Measurements from ENCODE around the gene STX11.

The STX11 gene

DNA sequence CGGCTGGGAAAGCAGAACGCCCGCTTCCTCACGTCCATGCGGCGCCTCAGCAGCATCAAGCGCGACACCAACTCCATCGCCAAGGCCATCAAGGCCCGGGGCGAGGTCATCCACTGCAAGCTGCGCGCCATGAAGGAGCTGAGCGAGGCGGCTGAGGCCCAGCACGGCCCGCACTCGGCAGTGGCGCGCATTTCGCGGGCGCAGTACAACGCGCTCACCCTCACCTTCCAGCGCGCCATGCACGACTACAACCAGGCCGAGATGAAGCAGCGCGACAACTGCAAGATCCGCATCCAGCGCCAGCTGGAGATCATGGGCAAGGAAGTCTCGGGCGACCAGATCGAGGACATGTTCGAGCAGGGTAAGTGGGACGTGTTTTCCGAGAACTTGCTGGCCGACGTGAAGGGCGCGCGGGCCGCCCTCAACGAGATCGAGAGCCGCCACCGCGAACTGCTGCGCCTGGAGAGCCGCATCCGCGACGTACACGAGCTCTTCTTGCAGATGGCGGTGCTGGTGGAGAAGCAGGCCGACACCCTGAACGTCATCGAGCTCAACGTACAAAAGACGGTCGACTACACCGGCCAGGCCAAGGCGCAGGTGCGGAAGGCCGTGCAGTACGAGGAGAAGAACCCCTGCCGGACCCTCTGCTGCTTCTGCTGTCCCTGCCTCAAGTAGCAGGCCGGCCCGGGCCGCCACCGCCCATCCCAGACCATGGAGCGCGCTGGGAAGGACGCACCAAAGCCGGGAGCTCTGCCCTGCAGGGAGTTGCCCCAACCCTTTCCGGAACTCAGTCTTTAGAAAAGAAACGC is 36.7 kb downstream of the STX11 start:
- Histone ChIP-seq H3K27me3 (replicated peaks; ENCODE audit: insufficient read depth, low read length) (no peaks in the 10 kb centered on the region), H3K79me2 (ENCODE audit: low read length) (no peaks in the 10 kb centered on the region), H4K20me1 (ENCODE audit: insufficient read depth, low read length) (no peaks in the 10 kb centered on the region), H3K36me3 (replicated peaks; ENCODE audit: insufficient read depth, low read length) (no peaks in the 10 kb centered on the region), H3K9me3 (replicated peaks; ENCODE audit: insufficient read depth, low read length) (no peaks in the 10 kb centered on the region), H3K27ac (ENCODE audit: low read length) (no peak overlapping the region), H3F3A (ENCODE audit: insufficient read depth, low read length) (no peaks in the 10 kb centered on the region), H3K9ac (ENCODE audit: low read length) (no peak overlapping the region), H3K4me2 (ENCODE audit: low read depth, low read length) (no peak overlapping the region), H3K9me2 (replicated peaks; ENCODE audit: insufficient read depth, low read length) (no peaks in the 10 kb centered on the region), H3K4me3 (ENCODE audit: low read length) (no peak overlapping the region), H3K4me1 (ENCODE audit: low read length) (no peaks in the 10 kb centered on the region), H2AFZ (ENCODE audit: low read length) (no peak overlapping the region)
- DNase-seq: no peak
- TF ChIP-seq EZH2phosphoT487 (IDR thresholded peaks at IDR 0.05; ENCODE audit: low read length): no peak
- TF ChIP-seq EZH2 (optimal IDR thresholded peaks at IDR 0.05; ENCODE audit: low read depth, low read length): no peak
- TF ChIP-seq, protein P1, sequence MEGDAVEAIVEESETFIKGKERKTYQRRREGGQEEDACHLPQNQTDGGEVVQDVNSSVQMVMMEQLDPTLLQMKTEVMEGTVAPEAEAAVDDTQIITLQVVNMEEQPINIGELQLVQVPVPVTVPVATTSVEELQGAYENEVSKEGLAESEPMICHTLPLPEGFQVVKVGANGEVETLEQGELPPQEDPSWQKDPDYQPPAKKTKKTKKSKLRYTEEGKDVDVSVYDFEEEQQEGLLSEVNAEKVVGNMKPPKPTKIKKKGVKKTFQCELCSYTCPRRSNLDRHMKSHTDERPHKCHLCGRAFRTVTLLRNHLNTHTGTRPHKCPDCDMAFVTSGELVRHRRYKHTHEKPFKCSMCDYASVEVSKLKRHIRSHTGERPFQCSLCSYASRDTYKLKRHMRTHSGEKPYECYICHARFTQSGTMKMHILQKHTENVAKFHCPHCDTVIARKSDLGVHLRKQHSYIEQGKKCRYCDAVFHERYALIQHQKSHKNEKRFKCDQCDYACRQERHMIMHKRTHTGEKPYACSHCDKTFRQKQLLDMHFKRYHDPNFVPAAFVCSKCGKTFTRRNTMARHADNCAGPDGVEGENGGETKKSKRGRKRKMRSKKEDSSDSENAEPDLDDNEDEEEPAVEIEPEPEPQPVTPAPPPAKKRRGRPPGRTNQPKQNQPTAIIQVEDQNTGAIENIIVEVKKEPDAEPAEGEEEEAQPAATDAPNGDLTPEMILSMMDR (IDR thresholded peaks at IDR 0.05; ENCODE audit: low read length): no peak

DNA sequence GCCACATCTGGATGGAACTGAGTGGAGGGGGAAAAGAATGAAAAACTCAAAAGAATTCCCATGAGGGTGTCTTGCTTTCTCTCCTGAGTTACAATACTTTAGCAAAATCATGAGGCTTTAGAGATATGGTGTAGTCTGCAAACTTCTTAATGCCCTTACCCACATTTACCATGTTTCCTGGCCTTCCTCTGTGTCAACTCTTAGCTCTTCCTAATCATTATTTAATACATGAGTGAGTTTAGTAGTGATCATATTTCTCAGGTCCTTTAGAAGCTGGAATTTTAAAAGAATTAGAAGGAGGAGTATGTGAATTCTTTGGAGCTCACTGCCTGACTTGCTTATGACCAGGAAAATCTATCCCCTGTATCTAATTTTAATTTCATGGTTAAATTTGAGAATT is 39.0 kb downstream of the STX11 start:
- H3K36me3 ChIP-seq (replicated peaks; ENCODE audit: insufficient read depth, low read length): no peaks in the 10 kb centered on the region
- TF ChIP-seq EZH2phosphoT487 (IDR thresholded peaks at IDR 0.05; ENCODE audit: low read length) (no peak), EZH2 (optimal IDR thresholded peaks at IDR 0.05; ENCODE audit: low read depth, low read length) (no peak)
- TF ChIP-seq, protein P1 (IDR thresholded peaks at IDR 0.05; ENCODE audit: low read length): no peak
- no peaks in the 10 kb centered on the region for H3K9me2 ChIP-seq (replicated peaks; ENCODE audit: insufficient read depth, low read length)
- no peaks in the 10 kb centered on the region for H3K79me2 ChIP-seq (ENCODE audit: low read length)
- no peaks in the 10 kb centered on the region for H3K9me3 ChIP-seq (replicated peaks; ENCODE audit: insufficient read depth, low read length)
- no peaks in the 10 kb centered on the region for H3K4me1 ChIP-seq (ENCODE audit: low read length)
- H3K4me2 ChIP-seq (ENCODE audit: low read depth, low read length): no peak overlapping the region
- no peak overlapping the region for H2AFZ ChIP-seq (ENCODE audit: low read length)
- DNase-seq: no peak
- no peaks in the 10 kb centered on the region for H3K27me3 ChIP-seq (replicated peaks; ENCODE audit: insufficient read depth, low read length)
- no peak overlapping the region for H3K9ac ChIP-seq (ENCODE audit: low read length)
- H3K27ac ChIP-seq (ENCODE audit: low read length): no peak overlapping the region
- no peaks in the 10 kb centered on the region for H4K20me1 ChIP-seq (ENCODE audit: insufficient read depth, low read length)
- H3F3A ChIP-seq (ENCODE audit: insufficient read depth, low read length): no peaks in the 10 kb centered on the region
- H3K4me3 ChIP-seq (ENCODE audit: low read length): no peak overlapping the region

DNA sequence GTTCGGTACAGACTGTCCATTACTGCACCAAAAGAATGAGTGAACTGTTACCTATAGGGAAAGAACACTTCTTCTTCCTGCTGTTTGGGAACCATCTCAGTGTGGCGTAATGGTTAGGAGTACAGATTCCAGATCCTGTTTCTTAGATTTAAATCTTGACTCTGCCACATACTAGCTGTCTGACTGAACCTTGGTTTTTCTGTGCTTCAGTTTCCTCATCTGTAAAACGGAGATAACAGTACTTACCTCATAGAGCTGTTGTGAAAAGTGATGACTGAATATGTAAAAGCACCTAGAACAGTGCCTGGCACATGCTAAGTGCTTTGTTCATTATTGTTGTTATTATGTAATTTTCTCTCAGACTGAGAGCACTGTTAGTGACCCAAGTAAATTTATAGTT is 39.8 kb downstream of the STX11 start:
- no peak overlapping the region for H3K9ac ChIP-seq (ENCODE audit: low read length)
- no peaks in the 10 kb centered on the region for H3K79me2 ChIP-seq (ENCODE audit: low read length)
- TF ChIP-seq EZH2phosphoT487 (IDR thresholded peaks at IDR 0.05; ENCODE audit: low read length): no peak
- TF ChIP-seq, protein P1 (IDR thresholded peaks at IDR 0.05; ENCODE audit: low read length): no peak
- TF ChIP-seq EZH2 (optimal IDR thresholded peaks at IDR 0.05; ENCODE audit: low read depth, low read length): no peak
- no peaks in the 10 kb centered on the region for H3K36me3 ChIP-seq (replicated peaks; ENCODE audit: insufficient read depth, low read length)
- H3K27ac ChIP-seq (ENCODE audit: low read length): no peak overlapping the region
- no peaks in the 10 kb centered on the region for H4K20me1 ChIP-seq (ENCODE audit: insufficient read depth, low read length)
- H3K9me2 ChIP-seq (replicated peaks; ENCODE audit: insufficient read depth, low read length): no peaks in the 10 kb centered on the region
- no peak overlapping the region for H3K4me2 ChIP-seq (ENCODE audit: low read depth, low read length)
- H3K4me3 ChIP-seq (ENCODE audit: low read length): no peak overlapping the region
- no peaks in the 10 kb centered on the region for H3K9me3 ChIP-seq (replicated peaks; ENCODE audit: insufficient read depth, low read length)
- no peak for DNase-seq
- no peaks in the 10 kb centered on the region for H3K27me3 ChIP-seq (replicated peaks; ENCODE audit: insufficient read depth, low read length)
- H2AFZ ChIP-seq (ENCODE audit: low read length): no peak overlapping the region
- no peaks in the 10 kb centered on the region for H3K4me1 ChIP-seq (ENCODE audit: low read length)
- no peaks in the 10 kb centered on the region for H3F3A ChIP-seq (ENCODE audit: insufficient read depth, low read length)
